Measurements from ENCODE around the gene RSF1.
"Not testable (repeated sequence)": the region's sequence is repeated elsewhere in the genome, so short reads cannot be mapped to it uniquely, and the experiment has no call there.

The RSF1 gene

DNA sequence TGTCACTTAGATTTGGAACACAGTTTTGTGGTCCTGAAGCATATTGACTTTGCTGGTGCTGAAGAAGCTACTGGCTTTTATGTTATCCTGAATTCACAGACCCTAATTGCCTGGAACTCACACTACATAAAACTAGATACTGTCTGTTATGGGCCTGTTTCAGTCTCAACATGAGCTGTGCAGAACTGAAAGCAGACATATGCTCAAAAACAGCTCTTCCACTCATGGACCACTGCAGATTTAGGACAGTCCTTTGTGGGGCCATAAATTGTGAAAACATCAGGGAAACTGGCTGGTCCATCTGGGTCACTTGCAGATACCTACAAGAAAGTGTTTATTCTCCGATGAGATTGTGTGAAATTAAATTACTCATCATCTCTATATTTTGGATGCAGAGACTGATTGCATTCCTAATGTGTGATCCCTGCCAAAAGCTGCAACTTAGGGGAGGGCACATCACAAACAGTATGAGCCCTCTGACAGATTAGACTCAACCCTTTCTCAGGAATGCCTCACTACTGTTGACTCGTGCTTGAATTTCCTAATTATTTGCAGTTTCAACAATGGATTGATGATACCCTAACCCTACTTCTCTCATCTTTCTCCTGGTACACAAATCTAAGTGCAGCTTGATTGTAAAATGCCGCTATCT is 172.7 kb downstream of the RSF1 start:
- Mint-ChIP-seq H3K27ac (no peak overlapping the region), H3K4me1 (no peaks in the 10 kb centered on the region), H3K4me3 (no peak overlapping the region), H3K9me3 (no peaks in the 10 kb centered on the region), H3K27me3 (no peaks in the 10 kb centered on the region)
- ATAC-seq (no peak), DNase-seq (no peak)

DNA sequence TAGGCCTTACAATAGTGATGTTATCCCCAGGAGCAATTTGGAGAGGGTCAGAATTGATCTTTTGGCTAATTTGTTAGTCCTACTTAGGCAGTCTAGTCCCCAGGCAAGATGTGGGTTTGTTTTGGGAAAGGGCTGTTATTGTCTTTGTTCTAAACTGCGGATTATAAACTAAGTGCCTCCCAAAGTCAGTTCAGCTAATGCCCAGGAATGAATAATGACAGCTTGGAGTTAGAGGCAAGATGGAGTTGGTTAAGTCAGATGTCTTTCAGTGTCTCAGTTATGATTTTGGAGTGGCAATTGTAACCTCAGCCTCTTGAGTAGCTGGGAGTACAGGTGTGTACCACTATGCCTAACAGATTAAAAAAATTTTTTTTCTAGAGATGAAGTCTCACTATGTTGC is 175.6 kb downstream of the RSF1 start:
- no peaks in the 10 kb centered on the region for H3K9me3 Mint-ChIP-seq
- ATAC-seq (no peak), DNase-seq (no peak)
- H3K4me3 Mint-ChIP-seq, result no peak overlapping the region
- H3K27ac Mint-ChIP-seq, result no peak overlapping the region
- H3K27me3 Mint-ChIP-seq, result no peaks in the 10 kb centered on the region
- H3K4me1 Mint-ChIP-seq, result no peaks in the 10 kb centered on the region

DNA sequence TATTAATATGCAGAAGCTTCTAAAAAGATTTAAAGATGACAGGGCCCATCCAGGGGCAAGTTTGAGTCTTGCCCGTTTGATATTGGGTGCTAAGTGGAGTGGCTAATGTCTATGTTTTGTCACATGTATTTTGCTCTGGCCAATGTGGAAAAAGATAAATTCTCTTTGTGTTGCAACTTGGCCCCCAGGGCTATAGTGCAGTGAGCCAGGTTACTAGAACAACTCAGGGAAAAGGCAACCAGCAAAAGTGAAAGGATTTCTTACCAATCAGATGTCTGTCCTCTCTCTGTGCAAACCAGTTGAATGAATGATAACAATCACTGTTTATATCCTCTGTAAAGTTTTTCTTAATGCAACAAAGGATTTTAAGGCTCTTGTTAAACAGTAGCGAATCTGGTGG is 178.3 kb downstream of the RSF1 start:
- DNase-seq (no peak), ATAC-seq (no peak)
- no peaks in the 10 kb centered on the region for H3K4me1 Mint-ChIP-seq
- H3K4me3 Mint-ChIP-seq, result no peak overlapping the region
- no peak overlapping the region for H3K27ac Mint-ChIP-seq
- H3K27me3 Mint-ChIP-seq, result no peaks in the 10 kb centered on the region
- no peaks in the 10 kb centered on the region for H3K9me3 Mint-ChIP-seq

DNA sequence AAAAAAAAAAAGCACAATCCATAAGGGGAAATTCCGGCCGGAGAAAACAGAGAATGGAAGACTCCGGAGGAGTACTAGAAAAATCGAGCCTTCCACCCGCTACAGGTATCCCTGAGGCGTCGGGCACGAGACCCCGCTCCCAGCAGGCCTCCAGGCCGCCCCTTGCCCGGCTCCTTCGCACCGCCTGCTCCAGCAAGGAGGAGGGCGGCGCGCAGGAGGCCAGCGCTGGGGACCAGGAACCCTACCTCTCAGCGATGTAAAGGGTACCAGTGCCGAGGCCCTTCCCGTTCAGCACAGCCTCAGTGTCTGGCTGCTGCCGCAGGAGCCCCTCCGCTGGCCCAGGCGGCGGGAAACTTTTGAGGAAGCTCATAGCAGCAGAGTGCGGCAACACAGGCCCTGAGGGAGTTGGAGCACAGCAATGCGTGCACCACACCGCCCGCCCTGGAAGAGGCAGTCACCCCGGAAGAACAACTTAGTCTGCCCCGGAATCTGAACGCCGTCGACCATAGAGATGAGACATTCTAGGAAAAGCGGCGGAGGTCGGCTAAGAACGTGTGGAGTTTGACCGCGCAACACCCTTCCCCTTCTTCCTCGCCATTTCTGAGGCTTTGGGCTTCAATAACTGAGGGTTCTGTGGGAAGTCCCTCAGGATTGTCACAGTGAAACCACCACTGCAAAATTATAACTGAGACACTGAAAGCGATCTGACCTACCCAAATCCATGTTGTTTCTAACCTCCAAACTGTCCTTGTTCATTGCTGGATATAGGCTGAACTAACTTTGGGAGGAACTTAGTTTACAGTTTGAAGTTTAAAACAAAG is 183.0 kb downstream of the RSF1 start, which contains the start of gene CLNS1A:
CLNS1A (minus strand) TSS at position 450 of the 821 bp plus-strand sequence; CDS start at position 370, 80 bp downstream.
- peaks cover 31% of the 10 kb centered on the region for H3K4me1 Mint-ChIP-seq
- ATAC-seq (peak; percentile 99), DNase-seq (peak; percentile 74 to 86)
- no peaks in the 10 kb centered on the region for H3K27me3 Mint-ChIP-seq
- peak within 1 kb of the TSS; percentile 94 for H3K4me3 Mint-ChIP-seq
- H3K27ac Mint-ChIP-seq, result peak within 1 kb of the TSS; percentile 93 to 95
- H3K9me3 Mint-ChIP-seq, result no peaks in the 10 kb centered on the region

DNA sequence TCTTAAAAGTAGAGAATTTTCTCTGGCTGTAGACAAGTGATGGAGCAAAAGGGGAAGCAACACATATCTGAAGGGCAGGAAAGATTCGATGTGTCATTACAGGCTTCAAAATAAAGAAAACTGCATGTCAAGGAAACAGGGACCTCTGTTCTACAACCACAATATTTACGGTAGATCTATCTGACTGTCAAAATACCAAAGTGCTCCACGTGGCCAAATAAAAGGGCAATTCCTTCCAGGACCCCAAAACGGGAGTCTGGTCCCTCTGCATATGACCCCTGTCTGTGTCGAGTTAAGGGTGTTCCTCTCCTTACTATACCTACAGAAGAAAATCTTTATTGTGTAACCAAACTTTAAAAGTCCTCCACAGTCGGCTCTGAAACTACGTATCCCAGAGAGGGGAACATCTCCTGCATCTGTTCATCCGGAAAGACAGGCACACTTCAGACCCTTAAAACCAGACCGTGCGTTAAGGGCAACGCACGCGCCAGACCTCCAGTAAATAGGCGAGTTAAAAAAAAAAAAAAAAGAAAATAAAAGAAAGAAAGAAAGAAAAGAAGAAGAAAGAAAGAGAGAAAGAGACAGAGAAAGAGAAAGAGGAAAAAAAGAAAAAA is 183.7 kb downstream of the RSF1 start:
- Mint-ChIP-seq H3K4me1 (peaks cover 35% of the 10 kb centered on the region), H3K4me3 (peak overlapping the region; percentile 94), H3K9me3 (no peaks in the 10 kb centered on the region), H3K27ac (peak overlapping the region; percentile 93 to 95), H3K27me3 (no peaks in the 10 kb centered on the region)
- DNase-seq (no peak), ATAC-seq (no peak)

DNA sequence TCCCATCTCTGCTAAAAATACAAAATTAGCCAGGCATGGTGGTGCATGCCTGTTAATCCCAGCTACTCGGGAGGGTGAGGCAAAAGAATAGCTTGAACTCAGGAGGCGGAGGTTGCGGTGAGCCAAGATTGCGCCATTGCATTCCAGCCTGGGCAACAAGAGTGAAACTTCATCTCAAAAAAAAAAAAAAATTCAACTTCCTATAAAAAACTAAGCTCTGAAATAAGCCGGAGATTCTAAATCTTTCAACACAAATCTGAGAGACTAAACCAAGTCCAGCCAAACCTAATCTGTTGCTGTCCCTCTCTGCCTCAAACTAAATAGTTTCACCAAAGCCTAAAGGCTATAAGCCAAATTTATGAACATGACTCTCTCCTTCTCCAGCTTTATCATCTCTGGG is 186.6 kb downstream of the RSF1 start:
- peak overlapping the region in 1 of 2 donors; percentile 94 for H3K4me3 Mint-ChIP-seq
- H3K27ac Mint-ChIP-seq, H3K9me3 Mint-ChIP-seq, H3K27me3 Mint-ChIP-seq, ATAC-seq, DNase-seq: not testable (repeated sequence)
- peaks cover 56% of the 10 kb centered on the region for H3K4me1 Mint-ChIP-seq

DNA sequence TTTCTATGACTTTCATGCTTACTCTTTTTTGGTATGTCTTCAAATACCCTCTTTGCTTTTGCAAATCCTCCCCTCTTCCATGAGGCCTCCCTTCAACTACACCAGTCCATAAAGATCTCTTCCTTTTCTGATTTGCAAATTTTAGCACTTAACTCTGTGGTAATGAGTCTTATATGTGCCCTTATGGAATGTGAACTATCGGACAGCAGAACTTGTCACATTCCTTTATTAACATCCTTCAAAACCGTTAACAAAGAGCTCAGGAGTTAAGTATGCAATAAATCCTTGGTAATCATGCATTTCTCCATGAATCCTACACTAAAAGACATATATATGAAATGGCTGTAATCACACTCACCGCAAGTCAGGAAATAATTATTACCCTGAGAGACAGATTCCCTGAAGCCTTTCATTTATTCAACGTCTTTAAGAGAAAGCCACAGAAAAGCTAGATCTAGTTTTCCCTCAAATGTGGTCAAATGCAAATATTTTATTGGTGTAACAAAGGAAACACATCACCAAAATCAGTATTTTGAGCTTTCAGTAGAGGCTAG is 190.3 kb downstream of the RSF1 start:
- peaks cover 40% of the 10 kb centered on the region for H3K4me1 Mint-ChIP-seq
- H3K9me3 Mint-ChIP-seq, result no peaks in the 10 kb centered on the region
- H3K4me3 Mint-ChIP-seq, result peak overlapping the region in 1 of 2 donors; percentile 38
- H3K27me3 Mint-ChIP-seq, result no peaks in the 10 kb centered on the region
- ATAC-seq (no peak), DNase-seq (no peak)
- peak overlapping the region in 1 of 2 donors; percentile 1 for H3K27ac Mint-ChIP-seq

DNA sequence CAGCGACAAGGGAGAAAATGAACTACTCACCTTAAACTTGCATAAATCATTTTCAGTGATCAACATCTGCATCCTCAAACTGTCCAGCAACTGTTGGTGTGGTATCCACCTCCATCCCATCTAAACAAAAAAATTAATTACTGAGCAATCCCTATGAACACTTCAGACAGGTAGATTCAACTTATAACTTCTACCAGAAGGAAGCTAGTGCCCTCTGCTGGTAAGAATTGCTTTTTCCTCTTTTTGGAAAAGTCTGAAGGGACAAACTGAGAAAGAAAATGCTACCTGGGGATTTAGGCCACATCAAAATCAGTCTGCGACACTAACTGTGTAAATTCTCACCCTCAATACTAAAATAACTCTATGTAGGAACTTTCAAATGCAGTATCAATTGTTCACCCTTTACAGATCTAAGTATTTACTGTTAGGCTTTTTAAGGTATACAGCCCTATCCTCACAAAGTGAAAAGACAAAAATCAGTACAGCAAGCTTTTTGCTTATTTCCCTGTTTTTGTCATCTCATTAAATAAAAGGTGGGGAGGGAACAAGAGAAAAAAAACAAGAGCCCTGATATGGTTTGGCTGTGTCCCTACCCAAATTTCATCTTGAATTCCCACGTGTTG is 200.8 kb downstream of the RSF1 start:
- no peaks in the 10 kb centered on the region for H3K4me1 Mint-ChIP-seq
- ATAC-seq, result no peak

DNA sequence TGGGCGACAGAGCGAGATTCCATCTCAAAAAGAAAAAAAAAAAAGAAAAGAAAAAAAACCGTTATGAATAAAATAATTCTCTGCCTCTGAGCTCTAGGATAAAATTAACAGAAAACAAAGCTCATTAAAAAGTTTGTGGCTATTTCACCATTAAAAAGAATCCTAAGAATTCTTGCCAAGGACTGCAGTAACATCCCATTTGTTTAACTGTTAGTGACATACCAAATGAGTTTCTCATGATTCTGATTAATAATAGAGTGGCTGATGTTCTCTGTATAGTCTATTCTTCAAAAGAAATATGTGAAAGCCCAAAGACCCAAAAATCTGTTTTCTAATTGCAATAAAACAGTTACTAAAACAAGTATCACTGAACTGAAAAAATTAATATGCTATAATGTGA is 202.6 kb downstream of the RSF1 start:
- no peaks in the 10 kb centered on the region for H3K4me1 Mint-ChIP-seq
- no peak for DNase-seq
- H3K4me3 Mint-ChIP-seq, result no peak overlapping the region
- no peak for ATAC-seq
- H3K9me3 Mint-ChIP-seq, result no peaks in the 10 kb centered on the region
- no peak overlapping the region for H3K27ac Mint-ChIP-seq
- no peaks in the 10 kb centered on the region for H3K27me3 Mint-ChIP-seq

More for the DNA sequence above, 200.8 kb downstream of the RSF1 start:
- H3K27me3 Mint-ChIP-seq, result no peaks in the 10 kb centered on the region
- no peak overlapping the region for H3K27ac Mint-ChIP-seq
- no peak overlapping the region for H3K4me3 Mint-ChIP-seq
- H3K9me3 Mint-ChIP-seq, result no peaks in the 10 kb centered on the region
- DNase-seq, result no peak

DNA sequence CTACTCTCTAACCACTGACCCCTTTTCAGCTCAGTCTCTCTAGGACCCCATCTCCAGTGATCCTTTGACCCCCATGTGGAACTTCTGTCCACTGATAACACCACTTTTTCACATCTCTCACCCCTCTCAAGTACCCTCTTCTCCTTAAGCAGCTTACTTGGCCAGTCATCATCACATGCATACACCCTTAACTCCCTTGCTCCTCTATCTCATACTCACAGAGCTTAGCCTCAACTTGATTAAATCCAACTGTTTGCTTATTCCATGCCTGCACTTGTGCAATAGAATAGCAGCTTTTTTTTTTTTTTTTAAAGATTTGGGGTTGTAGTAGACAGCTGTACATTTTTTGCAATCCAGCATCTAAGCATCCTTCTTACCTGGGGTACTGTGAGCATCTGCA is 208.6 kb downstream of the RSF1 start:
- H3K27me3 Mint-ChIP-seq, result no peaks in the 10 kb centered on the region

More for the DNA sequence above, 208.6 kb downstream of the RSF1 start:
- DNase-seq (no peak), ATAC-seq (no peak)
- no peak overlapping the region for H3K4me3 Mint-ChIP-seq
- H3K9me3 Mint-ChIP-seq, result no peaks in the 10 kb centered on the region
- H3K27ac Mint-ChIP-seq, result no peak overlapping the region
- H3K4me1 Mint-ChIP-seq, result no peaks in the 10 kb centered on the region
